Fibroblast of skin of left biceps (primary cell): Measurements from ENCODE around the gene OR6C70.
"Not testable (repeated sequence)": the region's sequence is repeated elsewhere in the genome, so short reads cannot be mapped to it uniquely, and the experiment has no call there.

Experiments
- DNase-seq, 2 experiments: peaks; one replicate each; pipeline ENCODE4 v3.0.0-alpha.2; 2013; ENCODE audit warnings: low read depth in 2 of 2

OR6C70 gene

DNA sequence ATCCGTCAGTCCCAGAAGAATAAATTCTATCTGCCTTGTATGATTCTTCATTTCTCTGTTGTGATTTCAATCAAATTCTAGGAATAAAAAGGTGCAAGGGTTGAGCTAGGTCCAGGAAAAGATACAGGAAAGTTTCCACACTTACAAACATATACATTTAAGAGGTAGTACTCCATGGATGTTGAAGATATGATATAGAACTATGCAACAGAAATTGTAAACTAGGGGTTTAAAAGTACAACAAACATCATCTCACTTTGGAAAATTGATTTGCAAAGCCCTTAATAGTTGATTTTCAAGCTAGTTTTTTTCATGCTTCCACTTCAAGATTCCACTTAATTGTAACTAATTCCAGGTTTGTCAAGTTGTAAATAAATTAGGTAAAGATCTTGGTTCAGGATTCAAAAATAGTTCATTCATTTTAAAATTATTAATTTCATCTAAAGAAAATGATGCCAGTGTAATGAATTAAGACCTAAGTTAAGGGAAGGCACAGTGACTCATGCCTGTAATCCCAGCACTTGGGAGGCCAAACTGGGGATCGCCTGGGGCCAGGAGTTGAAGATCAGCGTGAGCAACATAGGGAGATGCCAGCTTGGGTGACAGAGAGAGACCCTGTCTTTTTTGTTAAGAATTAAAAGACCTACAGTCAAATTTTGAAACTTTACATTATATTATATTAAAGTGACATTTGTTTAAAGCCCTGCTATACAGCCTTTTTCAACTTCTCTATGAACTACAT is at the start of gene OR6C70:
Gene OR6C70, minus strand, starts transcription at position 51 of the 742 bp plus-strand sequence. Its CDS starts 0 bp downstream, at position 51.
- DNase-seq: no peak

DNA sequence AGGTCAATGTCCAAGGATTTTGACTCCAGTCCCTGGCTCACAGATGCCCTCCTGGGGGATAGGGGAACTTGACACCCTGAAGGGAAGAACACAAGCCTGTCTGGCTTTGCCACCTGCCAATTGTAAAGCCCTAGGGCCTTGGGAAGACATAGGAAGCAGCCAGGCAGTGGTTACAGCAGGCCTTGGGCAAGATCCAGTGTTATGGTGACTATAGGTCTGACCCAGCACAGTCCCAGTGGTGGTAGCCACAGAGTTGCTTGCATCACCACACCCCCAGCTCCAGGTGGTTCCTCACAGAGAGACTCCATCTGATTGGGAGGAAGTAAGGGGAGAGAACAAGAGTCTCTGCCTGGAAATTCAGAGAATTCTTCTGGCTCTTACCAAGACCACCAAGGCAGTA is 46.5 kb upstream of the OR6C70 start:
- no peak for DNase-seq

GRCh38 chr12:55515696-55516095 is 45.8 kb upstream of the OR6C70 start:
- DNase-seq: no peak

DNA sequence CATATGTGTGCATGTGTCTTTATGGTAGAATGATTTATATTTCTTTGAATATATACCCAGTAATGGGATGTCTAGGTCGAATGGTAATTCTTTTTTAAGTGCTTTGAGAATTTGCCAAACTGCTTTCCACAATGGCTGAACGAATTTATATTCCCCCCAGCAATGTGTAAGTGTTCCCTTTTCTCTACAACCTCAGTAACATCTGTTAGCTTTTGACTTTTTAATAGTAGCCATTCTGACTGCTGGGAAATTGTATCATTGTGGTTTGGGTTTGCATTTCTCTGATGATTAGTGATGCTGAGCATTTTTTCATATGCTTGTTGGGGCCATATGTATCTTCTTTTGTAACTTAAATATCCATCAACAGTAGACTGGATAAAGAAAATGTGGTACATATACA is 31.7 kb upstream of the OR6C70 start:
- DNase-seq: no peak

- DNase-seq: no peak
Measured at GRCh38 chr12:55499810-55500252, 29.9 kb upstream of the OR6C70 start.

- no peak for DNase-seq
Measured at GRCh38 chr12:55499231-55499630, 29.3 kb upstream of the OR6C70 start.

GRCh38 chr12:55495490-55495889 is 25.6 kb upstream of the OR6C70 start:
- DNase-seq: no peak

DNA sequence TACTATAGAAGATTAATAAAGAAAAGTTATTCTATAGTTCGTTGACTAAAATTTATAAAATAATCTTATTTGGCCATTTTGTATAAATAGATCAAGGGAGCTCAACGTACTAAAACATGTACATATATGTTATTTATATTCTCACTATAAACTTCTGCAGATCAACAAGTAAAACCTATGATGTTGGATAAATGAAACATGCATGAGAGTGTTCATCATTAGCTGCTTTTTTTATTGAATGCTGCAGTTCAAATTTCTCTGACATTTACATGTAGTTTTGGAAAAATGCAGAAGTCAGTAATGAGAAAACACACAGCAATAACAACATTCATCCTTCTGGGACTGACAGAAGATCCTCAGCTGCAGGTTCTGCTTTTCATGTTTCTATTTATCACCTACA is 22.1 kb upstream of the OR6C70 start, which contains the start of gene OR6C68:
Gene OR6C68, plus strand, starts transcription at position 301 of the 400 bp plus-strand sequence. Its CDS starts 0 bp downstream, at position 301.
- no peak for DNase-seq

GRCh38 chr12:55484284-55484683 is 14.3 kb upstream of the OR6C70 start:
- DNase-seq: not testable (repeated sequence)

- not testable (repeated sequence) for DNase-seq
Measured at GRCh38 chr12:55479136-55479535, 9.2 kb upstream of the OR6C70 start.

GRCh38 chr12:55472264-55472663 is 2.3 kb upstream of the OR6C70 start:
- DNase-seq: no peak

- no peak for DNase-seq
Measured at GRCh38 chr12:55469291-55469690, 647 bp downstream of the OR6C70 start.

DNA sequence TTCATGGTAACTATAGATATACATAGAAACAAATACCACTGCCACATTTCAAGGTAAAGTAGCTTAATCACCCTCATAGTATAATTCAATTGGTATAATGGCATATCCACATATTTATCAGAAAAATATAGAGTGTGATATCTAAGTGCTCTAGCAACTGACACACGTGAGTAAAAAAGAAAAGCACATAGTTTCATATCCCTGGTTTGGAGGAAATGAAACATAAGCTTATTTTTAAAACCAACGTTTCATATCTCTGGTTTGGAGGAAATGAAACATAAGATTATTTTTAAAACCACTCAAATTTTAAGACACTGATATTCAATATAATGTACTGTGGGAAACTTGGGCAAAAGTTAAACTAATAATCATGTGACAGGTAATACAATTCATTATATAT is 2.1 kb downstream of the OR6C70 start:
- no peak for DNase-seq

DNA sequence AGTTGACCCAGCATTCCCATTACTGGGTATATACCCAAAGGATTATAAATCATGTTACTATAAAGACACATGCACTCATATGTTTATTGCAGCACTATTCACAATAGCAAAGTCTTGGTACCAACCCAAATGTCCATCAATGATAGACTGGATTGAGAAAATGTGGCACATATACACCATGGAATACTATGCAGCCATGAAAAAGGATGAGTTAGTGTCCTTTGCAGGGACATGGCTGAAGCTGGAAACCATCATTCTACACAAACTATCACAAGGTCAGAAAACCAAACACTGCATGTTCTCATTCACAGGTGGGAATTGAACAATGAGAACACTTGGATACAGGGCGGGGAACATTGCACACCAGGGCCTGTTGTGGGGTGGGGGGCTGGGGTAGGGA is 5.0 kb downstream of the OR6C70 start:
- DNase-seq: not testable (repeated sequence)

DNA sequence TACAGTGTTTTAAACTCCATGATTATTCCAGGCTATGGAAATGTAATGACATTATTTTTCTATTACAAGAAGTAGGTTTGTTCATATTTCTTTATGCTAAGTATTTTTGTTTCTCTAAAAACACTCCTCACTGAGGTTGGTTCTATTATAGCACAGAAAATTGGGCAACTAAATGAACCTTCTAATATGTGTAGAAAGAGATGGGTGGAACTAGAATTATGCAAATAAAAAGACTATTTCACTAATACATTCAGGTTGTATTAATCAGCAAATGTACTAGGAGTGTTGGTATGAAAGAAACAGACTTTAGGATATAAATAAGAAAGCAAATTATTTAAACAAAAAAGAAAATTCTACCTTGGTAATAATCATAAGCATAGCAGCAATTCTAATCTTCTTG is 21.1 kb downstream of the OR6C70 start:
- no peak for DNase-seq

- DNase-seq: no peak
Measured at GRCh38 chr12:55446326-55446725, 23.6 kb downstream of the OR6C70 start.

DNA sequence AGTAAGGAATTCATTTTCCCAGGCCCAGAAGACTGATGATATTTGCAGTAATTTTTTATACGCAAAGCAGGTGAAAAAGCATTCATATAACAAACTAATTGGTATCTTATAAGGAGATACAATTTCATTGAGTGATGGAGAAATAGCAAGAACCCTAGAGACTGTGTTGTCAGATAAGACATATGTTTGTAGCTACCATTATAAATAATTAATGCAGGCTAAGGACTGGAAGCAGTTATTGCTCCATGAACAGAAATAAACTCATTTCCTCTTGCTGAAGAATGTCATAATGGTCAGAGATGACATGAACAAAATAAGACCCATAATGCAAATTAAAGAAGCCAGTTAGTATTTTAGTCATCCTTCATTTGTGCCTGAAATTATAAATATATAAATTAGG is 24.6 kb downstream of the OR6C70 start:
- DNase-seq: no peak

DNA sequence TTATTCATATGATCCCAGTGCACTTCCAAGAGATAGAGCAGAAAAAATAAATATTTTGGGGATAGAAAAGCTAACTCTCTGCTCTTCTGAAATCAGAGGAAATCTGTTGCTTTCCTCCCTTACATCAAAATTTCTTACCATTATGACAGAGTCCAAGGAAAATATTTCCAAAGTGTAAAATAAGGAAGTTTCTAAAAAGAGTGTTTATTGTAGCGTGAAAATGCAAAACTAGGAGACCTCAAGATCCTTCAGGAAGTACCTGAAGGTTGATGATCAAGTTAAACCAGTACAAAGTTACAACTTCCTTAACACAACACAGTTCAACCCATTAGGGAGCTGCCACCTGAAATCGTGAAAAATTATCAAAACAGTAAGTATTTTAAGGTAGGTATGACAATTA is 26.2 kb downstream of the OR6C70 start, which contains the start of gene OR6C2:
Gene OR6C2, plus strand, starts transcription at position 301 of the 400 bp plus-strand sequence. CDS start 8,138 bp downstream, outside the sequence.
- DNase-seq: no peak

DNA sequence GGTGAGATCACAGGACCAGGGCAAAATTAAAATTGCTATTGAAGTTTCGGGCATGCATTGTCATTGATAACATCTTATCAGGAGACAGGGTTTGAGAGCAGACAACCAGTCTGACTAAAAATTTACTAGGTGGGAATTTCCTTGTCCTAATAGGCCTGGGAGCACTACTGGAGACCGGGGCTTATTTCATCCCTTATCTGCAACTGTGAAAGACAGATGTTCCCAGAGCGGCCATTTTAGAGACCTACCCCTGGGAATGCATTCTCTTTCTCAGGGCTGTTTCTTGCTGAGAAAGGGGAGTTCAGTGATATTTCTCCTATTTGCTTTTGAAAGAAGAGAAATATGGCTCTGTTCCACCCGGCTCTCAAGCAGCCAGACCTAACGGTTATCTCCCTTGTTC is 28.7 kb downstream of the OR6C70 start:
- not testable (repeated sequence) for DNase-seq

DNA sequence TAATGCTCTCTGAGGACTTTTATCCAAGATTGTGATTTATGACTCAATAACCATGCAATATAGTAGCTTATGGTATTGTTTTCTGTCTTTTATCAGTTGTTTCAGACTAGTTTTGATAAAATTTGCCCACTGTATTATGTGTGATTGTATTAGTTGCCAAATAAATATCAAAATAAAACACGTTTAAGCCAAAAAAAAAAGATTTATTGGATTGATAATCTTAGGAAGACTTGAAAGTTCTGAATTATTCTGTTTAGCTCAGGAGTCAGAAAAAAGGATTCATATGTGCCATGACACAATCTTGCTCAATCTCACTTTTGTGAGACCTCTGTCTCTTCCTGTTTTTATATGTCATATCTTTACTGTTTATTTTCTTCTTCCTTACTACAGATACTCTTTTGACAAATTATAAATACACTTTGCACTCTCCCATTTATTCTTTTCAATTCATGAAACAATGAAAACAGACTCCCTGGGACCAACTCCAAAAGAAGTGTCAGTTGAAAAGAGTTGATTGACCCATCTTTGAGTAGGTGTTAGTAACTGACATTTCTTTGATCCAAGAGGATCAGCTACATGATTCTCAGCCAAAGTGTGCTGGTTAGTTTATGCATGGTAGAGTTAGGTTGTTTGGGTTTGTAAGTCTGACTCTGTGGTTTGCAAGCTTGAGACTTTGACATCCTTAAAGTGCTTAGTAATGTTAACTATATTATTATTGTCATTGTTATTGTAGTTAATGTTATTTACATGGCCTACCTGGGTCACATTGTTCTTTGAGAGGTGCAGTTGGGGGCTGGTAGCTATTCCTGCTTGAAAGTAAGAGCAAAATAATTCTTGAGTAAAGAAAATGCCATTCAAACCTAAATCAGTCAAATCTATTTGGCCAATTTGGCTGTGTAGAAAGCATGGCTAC is 41.4 kb downstream of the OR6C70 start:
- no peak for DNase-seq

- no peak for DNase-seq
Measured at GRCh38 chr12:55425954-55426353, 44.0 kb downstream of the OR6C70 start, which contains the start of gene OR6C76. Gene OR6C76 (plus strand): TSS chr12:55426254. CDS start chr12:55426254, 0 bp downstream.

- no peak for DNase-seq
Measured at GRCh38 chr12:55420307-55420962, 49.5 kb downstream of the OR6C70 start.
